NCI-H446 treated with DMSO at 0.1 percent for 48 hours (cell line): ENCODE data around the gene RBM15B.

Experiments
- DNase-seq: peaks from one replicate; lab custom pipeline; 2025; lab: John Stamatoyannopoulos, UW

Gene RBM15B

DNA sequence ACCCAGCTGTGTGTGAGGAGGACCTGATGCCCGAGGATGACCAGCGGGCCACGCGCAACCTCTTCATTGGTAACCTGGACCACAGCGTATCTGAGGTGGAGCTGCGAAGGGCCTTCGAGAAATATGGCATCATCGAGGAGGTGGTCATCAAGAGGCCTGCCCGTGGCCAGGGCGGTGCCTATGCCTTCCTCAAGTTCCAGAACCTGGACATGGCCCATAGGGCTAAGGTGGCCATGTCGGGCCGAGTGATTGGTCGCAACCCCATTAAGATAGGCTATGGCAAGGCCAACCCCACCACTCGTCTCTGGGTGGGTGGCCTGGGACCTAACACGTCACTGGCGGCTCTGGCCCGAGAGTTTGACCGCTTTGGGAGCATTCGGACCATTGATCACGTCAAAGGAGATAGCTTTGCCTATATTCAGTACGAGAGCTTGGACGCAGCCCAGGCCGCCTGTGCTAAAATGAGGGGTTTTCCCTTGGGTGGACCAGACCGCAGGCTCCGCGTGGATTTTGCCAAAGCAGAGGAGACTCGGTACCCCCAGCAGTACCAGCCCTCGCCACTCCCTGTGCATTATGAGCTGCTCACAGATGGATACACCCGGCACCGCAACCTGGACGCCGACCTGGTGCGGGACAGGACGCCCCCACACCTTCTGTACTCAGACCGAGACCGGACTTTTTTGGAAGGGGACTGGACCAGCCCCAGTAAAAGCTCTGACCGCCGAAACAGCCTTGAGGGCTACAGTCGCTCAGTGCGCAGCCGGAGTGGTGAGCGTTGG is 1.5 kb downstream of the RBM15B start:
- DNase-seq: no peak

DNA sequence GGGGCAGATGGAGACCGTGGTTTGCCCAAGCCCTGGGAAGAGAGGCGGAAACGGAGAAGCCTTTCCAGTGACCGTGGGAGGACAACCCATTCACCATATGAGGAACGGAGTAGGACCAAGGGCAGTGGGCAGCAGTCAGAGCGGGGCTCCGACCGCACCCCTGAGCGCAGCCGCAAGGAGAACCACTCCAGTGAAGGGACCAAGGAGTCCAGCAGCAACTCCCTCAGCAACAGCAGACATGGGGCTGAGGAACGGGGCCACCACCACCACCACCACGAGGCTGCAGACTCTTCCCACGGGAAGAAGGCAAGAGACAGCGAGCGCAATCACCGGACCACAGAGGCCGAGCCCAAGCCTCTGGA is 2.0 kb downstream of the RBM15B start:
- no peak for DNase-seq

DNA sequence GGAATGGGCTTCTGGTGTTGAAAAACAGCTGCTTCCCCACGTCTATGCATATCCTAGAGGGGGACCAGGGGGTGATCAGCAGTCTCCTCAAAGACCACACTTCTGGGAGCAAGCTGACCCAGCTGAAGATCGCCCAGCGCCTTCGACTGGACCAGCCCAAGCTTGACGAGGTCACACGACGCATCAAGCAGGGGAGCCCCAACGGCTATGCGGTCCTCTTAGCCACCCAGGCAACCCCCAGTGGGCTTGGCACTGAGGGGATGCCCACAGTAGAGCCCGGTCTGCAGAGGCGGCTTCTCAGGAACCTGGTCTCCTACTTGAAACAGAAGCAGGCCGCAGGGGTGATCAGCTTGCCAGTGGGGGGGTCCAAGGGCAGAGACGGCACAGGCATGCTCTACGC is 2.5 kb downstream of the RBM15B start:
- no peak for DNase-seq

DNA sequence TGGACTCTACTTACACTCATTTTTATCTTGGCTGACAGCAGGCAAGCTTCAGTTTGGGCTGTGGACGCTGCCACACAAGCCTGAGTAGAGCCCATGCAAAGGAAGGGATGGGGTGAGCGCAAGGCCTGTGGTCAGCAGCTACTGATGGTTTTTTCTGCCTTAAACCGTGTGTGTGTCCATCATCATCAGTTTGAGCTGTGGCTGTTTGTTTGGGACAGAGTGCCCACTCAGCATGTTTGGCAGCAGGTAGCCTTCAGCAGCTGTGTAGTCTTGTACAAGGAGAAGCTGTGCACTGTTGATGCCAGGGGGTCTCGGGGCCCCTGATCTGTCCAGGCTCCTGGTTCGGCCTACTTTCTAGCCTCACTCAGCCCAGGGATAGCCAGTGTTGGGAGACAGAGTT is 3.5 kb downstream of the RBM15B start:
- DNase-seq: no peak

DNA sequence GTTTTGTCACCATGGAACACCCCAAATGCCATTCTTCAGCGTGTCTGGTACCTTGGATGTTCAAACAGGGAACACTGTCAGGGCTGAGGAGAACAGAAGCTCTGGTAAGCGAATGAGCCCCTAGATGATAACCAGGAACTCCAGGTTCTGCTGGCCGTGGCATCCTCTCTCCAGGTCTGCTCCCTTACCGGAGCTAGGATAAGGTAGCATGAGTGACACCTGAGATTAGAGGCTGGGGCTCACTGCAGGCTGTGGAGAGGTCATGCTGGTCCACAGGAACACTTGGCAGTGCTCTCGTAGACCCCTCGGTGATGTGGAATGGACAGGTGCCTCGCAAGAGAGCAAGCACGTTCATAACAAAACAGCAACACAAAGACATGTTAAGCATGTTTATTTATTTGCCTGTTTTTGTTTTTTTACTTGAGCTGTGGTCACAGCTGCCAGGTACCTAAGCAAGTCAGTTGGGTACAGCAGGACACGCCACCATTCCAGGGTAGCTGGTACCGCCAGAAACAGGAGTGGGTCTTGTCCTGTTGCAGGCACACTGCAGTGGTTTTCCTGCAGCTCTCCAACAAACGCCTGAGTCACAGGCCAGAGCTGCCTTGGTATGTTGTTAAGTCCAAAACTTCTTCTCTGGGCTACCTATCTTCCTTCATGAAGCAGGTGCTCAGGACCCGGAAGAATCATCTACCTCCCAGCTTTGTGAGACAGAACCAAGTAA is 4.6 kb downstream of the RBM15B start:
- no peak for DNase-seq

DNA sequence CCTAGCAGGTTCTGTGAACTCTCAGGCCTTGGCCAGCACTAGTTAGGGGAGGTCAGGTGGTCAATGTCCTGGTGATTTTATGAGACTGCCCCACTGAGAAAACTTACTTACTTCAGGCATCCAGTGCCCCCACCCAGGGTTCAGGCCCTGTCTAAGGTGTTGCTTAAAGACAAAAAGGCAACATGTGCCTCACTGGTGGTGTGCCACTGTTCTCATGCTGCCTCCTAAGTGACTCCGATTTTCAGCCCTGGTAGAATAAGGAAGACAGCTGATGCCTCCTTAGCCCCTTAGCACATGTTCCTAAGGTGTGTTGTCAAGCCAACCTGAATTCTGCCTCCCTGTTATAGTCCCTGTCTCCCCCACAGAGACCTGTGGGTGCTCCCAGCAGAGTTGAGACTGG is 5.3 kb downstream of the RBM15B start:
- DNase-seq: no peak

DNA sequence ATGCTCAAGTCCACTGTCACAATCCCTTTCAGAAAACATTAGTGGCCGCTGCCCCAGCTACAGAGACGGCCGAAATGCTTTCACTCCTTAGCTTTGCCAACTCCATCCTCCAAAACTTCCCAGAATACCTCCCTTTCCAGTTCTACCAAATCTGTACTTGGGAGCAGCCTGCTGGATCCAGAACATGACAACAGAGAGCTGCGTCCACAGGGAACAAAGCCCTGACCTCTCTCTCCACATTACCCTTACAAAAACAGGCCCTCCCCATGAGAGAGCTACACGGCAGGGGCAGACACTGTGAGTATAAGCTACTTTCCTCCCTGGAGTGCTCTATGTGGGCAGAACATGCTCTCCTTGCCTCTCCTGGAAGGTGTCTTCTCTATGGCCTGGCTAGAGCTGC is 6.3 kb downstream of the RBM15B start:
- no peak for DNase-seq

DNA sequence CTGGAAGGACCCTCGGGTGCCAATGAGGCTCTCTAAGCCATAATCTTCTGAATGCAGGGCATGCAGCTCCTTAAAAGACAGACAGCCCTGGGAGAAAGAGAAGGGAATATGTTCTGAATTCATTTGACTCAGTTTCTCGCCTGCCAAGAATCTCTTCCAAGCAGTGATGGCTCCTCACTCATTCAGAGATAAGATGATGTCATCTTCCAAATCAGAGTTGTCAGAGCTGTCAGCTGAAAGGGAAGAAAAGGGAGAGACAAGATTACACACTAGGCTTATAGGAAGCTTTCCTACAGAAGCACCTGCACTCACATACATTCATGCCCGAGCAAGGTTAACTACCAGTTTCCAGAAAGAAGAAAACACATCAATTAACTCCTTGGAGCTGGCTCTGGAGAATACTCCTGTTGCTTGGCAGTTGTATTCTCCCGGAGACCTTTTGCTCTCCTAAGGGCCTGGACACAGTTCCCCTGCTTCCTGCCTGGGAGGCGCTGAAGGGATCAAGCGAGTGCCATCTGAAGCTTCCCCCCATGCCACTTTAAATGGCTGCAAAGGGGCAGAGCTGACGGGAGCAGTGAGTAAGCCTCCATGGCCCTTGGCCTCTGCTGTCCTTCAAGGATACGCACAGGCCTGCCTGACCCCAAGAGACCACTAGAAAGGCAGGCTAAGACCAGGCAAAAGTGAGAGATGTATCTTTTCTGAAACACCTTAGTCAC is 7.7 kb downstream of the RBM15B start:
- no peak for DNase-seq

DNA sequence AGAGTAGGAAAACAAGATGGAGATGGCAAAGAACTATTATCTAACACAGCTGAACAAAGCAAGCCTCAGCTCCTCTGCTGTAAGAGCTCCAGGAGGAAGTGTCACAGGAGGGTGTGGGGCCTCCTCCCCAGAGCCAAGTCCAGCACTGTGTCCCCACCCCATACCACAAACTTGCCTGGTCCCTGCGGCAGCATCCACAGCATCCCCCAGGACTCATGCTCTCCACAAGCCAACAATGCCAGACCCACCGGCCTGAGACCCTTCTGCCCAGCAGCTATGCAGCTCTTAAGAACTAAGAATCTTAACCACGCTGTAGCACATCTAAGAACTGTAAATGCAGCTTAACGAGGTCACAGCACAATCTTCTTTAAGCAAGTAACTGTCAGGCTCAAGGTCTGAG is 9.1 kb downstream of the RBM15B start:
- no peak for DNase-seq

DNA sequence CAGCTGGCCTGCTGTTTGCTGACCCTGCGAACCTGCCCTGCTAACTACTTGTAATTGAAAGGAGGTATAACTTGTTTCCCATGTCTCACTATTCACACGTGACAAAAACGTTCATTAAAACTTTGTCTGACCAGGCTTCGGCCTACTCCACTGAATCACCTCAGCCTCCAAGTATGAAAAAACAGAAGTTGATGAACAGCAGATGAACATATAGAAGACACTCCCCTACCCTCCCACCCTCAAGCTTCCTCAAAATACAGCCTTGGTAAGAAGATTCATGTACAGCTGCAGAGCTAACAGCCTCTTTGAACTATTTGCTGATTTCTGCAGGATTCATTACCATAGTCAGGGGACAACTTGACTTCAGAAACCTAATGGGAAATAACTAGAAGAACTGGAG is 10.7 kb downstream of the RBM15B start:
- no peak for DNase-seq

DNA sequence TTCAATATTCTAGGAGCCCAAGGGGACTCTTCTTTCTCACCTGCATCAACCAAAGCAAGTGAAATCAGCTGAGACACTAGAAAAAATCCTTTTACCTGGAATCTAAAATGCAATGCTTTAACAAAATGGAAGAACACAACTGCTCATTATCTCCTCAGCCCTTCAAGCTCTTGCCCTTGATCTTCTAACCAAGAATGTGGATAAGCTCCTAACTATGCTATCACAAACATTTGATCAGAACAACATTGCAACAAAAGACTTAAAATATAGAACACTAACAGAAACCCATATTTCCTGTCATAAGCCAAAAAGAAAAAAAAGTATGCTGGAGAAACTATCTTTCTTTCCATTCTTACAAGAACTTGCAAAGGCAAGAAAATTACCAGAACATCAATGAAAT is 12.6 kb downstream of the RBM15B start:
- DNase-seq: no peak

DNA sequence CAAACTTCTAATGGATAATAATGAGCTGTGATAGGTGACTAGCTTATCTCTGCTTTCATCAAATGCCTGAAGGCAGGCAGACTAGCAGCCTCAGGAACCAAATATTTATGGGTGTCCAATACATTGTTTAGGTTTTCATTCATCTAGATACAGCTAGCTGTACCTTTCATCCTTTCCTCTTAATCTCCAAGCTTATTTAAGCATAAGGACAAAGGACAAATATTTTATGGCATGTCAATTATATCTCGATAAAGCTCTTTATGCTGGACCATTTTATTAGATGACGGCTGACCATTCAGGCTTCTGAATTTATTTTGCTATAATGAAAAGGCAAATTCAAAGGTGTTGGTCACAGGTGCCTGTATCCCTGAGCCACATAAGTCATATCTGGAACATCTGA is 16.9 kb downstream of the RBM15B start:
- DNase-seq: no peak

DNA sequence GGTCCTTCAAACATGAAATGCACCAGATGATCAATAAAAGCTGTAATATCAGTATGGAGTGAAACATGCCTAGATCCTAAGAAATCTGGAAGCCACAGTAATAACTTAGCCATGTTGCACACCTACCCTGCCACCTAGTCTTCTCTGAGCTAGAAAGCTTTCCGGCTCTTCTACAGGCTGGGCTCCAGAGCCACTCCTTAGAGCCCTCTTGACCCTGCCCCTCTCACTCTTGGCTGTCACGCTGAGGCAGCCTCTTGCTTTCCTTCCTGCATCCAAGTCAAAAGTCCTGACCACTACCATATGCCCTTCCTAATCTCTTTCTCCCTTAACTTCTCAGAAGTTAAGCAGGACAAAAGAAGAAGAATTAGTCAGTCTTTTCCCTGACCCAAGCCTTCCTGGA is 17.7 kb downstream of the RBM15B start:
- no peak for DNase-seq

DNA sequence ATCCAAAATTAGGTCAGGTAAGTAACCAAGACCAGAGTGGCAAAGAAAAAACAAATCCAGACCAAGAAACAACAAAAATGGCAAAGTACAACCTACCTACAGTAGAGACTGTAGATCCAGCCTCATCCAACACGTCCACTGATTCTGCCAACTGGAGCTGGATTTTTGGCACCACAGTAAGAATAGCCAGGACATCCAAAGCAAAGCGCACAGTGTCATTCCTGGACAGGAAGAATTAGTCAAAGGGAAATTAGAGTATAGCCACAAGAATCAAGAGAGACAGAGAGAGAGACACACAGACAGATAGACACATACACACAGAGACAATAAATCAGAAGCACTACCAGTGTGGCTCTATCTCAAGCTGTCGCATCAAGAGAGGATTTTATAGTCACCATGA is 31.1 kb downstream of the RBM15B start:
- no peak for DNase-seq

DNA sequence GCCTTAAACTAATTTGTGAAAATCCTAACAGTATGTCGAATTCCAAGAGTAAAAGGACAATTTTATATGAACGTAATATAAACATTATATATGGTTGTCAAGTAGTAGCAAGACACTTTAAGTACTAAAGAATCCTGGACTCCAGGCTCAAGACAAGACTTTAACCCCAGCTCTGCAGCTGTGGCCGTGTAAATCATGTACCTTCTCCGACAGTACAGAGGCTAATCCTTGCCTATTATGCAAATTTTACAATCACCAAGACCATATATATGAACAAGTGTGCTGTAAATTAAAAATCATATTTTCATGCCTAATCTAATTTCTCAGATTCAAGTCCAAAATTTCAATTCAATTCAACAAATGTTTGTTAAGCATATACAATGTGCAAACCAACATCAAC is 35.8 kb downstream of the RBM15B start:
- no peak for DNase-seq

DNA sequence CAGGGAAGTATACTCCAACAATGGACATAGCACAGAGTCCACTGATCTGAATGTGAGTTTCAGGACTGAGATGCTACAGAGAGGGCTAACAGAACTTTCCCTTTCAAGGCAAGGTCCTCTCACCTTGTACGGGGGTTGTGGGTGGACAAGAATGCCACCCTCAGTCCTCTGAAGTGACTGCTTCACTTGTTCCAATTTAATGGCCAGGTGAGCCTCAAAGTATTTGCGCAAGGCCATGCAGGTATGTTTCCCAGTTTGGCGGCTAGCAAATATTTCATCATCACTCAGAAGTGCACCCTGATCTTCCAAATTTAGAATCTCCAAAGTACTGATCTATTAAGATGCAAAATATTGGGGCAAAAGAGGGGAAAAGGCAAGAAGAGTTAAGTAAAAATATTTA is 38.1 kb downstream of the RBM15B start:
- DNase-seq: no peak

DNA sequence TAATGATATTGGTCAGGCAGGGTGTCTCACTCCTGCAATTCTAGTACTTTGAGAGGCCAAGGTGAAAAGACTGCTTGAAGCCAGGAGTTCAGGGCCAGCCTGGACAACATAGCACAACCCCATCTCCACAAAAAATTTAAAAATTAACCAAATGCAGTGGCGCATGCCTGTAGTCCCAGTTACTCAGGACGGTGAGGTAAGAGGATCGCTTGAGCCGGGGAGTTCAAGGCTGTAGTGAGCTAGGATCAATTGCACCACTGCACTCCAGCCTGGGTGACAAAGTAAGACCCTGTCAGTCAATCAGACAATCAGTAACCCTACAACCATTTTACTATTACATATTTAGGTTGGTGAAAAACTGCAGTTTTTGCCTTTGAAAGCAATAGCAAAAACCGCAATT is 43.0 kb downstream of the RBM15B start:
- no peak for DNase-seq

DNA sequence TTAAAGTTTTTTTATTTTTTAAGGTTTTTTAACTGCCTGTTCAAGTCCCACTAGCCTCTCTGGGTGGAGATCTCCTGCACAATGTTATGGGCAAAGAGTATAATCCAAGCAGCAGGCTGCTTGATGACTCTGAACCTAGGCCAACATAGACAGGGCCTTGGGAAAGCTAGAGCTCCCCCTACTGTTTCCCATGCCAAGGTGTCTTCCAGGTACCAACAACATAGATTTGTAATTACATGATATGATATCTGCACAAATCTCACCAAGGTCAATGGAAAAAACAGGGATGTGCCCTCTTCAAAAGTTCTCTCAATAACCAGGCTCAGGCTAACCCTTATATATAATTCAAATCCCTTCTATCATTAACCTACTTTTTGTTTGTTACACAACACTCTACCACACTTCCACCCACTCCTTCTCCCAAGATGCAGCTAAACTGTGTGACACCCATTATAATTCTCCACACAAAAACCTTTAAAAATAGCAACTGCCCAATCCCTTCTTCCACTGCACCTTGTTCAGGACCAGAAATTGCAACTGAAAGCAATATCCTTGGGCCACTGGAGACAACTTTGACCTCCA is 43.8 kb downstream of the RBM15B start:
- DNase-seq: peak; percentile 3

DNA sequence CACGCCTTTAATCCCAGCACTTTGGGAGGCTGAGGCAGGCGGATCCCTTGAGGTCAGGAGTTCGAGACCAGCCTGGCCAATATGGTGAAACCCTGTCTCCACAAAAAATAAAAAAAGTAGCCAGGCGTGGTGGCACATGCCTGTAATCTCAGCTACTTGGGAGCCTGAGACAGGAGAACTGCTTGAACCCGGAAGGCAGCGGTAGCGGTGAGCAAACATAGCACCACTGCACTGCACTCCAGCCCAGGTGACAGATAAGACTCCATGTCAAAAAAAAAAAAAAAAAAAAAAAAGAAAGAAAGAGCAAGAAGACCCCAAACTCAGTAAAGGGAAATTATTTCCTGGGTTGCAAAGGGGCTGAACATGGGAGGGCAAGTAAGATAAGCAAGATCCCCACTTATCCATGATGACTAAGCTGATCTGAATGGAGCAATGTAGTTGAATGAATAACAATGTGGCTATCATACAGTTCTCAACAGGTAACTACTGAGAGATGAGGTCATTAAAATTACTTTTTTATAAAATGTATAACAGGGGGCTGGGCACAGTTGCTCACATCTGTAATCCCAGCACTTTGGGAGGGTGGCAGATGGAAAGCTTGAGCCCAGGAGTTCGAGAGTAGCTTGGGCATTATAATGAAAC is 46.0 kb downstream of the RBM15B start:
- DNase-seq: no peak

DNA sequence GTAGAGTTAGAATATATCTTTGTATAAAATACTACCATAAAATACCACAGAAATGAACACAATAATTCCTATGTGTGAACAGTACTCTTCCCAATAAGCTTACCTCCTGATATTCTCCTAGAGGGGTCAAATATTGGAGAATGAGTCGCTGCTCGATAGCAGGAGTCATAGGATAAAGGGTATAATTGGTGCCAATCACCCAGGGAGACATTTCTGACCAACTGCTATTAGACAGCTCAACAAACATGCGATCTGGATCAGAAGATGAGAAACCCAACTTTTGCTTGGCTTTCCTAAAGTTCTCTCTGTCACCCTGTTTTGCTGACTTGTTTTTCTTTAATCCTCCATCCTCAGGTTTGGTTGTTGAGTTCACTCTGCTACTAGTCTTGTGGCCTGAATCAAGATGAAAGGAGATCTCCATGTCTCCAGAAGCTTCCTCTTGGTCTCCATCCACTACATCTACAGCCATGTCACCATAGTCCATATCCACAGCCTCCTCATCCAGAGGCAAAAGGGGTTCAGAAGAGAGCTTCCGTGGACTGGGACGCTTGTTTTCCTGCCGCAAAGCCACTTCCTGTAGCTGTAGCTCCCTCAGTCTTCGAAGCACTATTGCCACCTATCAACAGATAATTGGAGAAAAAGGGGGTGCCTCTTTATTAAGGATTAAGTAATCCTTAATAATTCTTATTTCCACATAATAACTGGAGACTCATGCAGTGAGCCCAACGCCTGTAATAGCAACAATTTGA is 50.4 kb downstream of the RBM15B start:
- no peak for DNase-seq

DNA sequence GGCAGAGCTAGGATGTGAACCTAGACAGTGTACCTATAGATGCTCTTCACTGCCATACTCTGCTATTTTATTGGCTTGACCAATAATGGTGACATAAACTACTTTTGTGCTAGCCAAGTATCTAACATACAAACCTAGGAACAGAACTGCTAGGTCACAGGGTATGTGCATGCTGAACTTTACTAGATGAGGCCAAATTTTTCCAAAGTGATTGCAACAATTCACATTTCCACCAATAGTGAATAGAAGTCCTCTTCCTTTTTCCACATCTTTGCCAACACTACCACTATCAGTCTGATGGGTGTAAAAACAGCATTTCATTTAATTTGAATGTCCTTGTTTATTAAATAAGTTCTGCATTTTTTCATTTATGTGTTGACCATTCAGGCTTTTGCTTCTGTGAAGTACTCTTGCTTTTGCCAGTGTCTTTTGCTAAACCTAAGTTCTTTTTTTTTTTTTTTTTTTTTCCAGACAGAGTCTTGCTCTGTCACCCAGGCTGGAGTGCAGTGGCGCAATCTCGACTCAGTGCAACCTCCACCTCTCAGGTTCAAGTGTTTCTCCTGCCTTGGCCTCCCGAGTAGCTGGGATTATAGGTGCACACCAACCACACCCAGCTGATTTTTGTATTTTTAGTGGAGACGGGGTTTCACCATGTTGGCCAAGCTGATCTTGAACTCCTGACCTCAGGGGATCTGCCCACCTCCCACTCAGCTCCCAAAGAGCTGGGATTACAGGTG is 54.6 kb downstream of the RBM15B start:
- DNase-seq: no peak
